SK-N-SH treated with all-trans-retinoic acid at 6 μM for 48 hours (cell line): ENCODE measurements around the gene TPO.

Experiments used
- ATAC-seq: fragments of 200-7000 bp; cut with Tn5 transposase; 3 replicates; pipeline ENCODE4 v1.9.1; 2020; ENCODE audit warnings: mild to moderate bottlenecking, moderate library complexity
- ARNTL ChIP-seq: fragments of 450-650 bp; formaldehyde crosslinking; IDR thresholded peaks from 2 replicates; pipeline ENCODE4 v1.5.0; 2020; ENCODE audit warnings: low read depth, mild to moderate bottlenecking, moderate library complexity, borderline replicate concordance
- BACH2 ChIP-seq: fragments of 250-450 bp; sonication (Bioruptor Pico); IDR thresholded peaks from 2 replicates; pipeline ENCODE4 v1.9.0; 2021; ENCODE audit warnings: mild to moderate bottlenecking, borderline replicate concordance
- CREB5 ChIP-seq: fragments of 250-450 bp; sonication (Bioruptor Pico); IDR thresholded peaks from 2 replicates; pipeline ENCODE4 v1.5.1; 2020; ENCODE audit warnings: low read depth, mild to moderate bottlenecking, moderate library complexity
- CSDC2 ChIP-seq: fragments of 250-450 bp; sonication (Bioruptor Pico); IDR thresholded peaks from 2 replicates; pipeline ENCODE4 v1.5.0; 2020; ENCODE audit warnings: mild to moderate bottlenecking, moderate library complexity
- CSRNP3 ChIP-seq: fragments of 250-450 bp; sonication (Bioruptor Pico); IDR thresholded peaks from 2 replicates; pipeline ENCODE4 v1.5.1; 2021; ENCODE audit warnings: mild to moderate bottlenecking, moderate library complexity
- GLIS3 ChIP-seq: fragments of 250-450 bp; sonication (Bioruptor Pico); IDR thresholded peaks from 2 replicates; pipeline ENCODE4 v1.5.0; 2020; ENCODE audit warnings: mild to moderate bottlenecking, moderate library complexity
- OSR1 ChIP-seq: fragments of 250-450 bp; sonication (Bioruptor Pico); IDR thresholded peaks from 2 replicates; pipeline ENCODE4 v1.8.0; 2022; ENCODE audit warnings: moderate library complexity, mild to moderate bottlenecking, inconsistent platforms
- PPARA ChIP-seq: fragments of 250-450 bp; sonication (Bioruptor Pico); IDR thresholded peaks from 2 replicates; pipeline ENCODE4 v1.5.0; 2020; ENCODE audit warnings: mild to moderate bottlenecking, borderline replicate concordance
- RARB ChIP-seq: fragments of 250-450 bp; sonication (Bioruptor Pico); IDR thresholded peaks from 2 replicates; pipeline ENCODE4 v1.8.0; 2021; ENCODE audit warnings: mild to moderate bottlenecking, moderate library complexity
- SNAI2 ChIP-seq: fragments of 250-450 bp; sonication (Bioruptor Pico); IDR thresholded peaks from 2 replicates; pipeline ENCODE4 v1.5.0; 2020; ENCODE audit warnings: mild to moderate bottlenecking, moderate library complexity
- TCF4 ChIP-seq: fragments of 250-450 bp; sonication (Bioruptor Pico); IDR thresholded peaks from 2 replicates; pipeline ENCODE4 v1.8.0; 2021; ENCODE audit warnings: mild to moderate bottlenecking, moderate library complexity, borderline replicate concordance
- TOX ChIP-seq: fragments of 250-450 bp; sonication (Bioruptor Pico); IDR thresholded peaks from 2 replicates; pipeline ENCODE4 v1.8.0; 2021; ENCODE audit warnings: mild to moderate bottlenecking, moderate library complexity, borderline replicate concordance
- ZC3H10 ChIP-seq: fragments of 250-450 bp; sonication (Bioruptor Pico); IDR thresholded peaks from 2 replicates; pipeline ENCODE4 v1.5.1; 2021; ENCODE audit warnings: mild to moderate bottlenecking, moderate library complexity
- ZFP3 ChIP-seq: fragments of 250-450 bp; sonication (Bioruptor Pico); IDR thresholded peaks from 2 replicates; pipeline ENCODE4 v1.5.0; 2020; ENCODE audit warnings: mild to moderate bottlenecking, moderate library complexity
- ZFP30 ChIP-seq: fragments of 450-650 bp; formaldehyde crosslinking; IDR thresholded peaks from 2 replicates; pipeline ENCODE4 v1.5.0; 2022; ENCODE audit warnings: mild to moderate bottlenecking, moderate library complexity
- ZNF565 ChIP-seq: fragments of 450-650 bp; formaldehyde crosslinking; conservative IDR thresholded peaks from 2 replicates; pipeline ENCODE4 v1.5.0; 2020; ENCODE audit warnings: low read depth, mild to moderate bottlenecking, moderate library complexity
- ZNF70 ChIP-seq: fragments of 450-650 bp; formaldehyde crosslinking; IDR thresholded peaks from 2 replicates; pipeline ENCODE4 v1.5.0; 2020; ENCODE audit warnings: mild to moderate bottlenecking, moderate library complexity
- ZNF8 ChIP-seq: fragments of 450-650 bp; formaldehyde crosslinking; IDR thresholded peaks from 2 replicates; pipeline ENCODE4 v1.5.0; 2020; ENCODE audit warnings: mild to moderate bottlenecking, moderate library complexity
- TF ChIP-seq, protein P1 (sequence below): fragments of 250-450 bp; sonication (Bioruptor Pico); IDR thresholded peaks from 2 replicates; pipeline ENCODE4 v1.8.0; 2020; ENCODE audit warnings: mild to moderate bottlenecking, moderate library complexity, borderline replicate concordance
- TF ChIP-seq, protein P2 (sequence below): fragments of 250-450 bp; sonication (Bioruptor Pico); IDR thresholded peaks from 2 replicates; pipeline ENCODE4 v1.8.0; 2021; ENCODE audit warnings: low read depth, mild to moderate bottlenecking, moderate library complexity, borderline replicate concordance
- TF ChIP-seq, protein P3 (sequence below): fragments of 250-450 bp; sonication (Bioruptor Pico); IDR thresholded peaks from 2 replicates; pipeline ENCODE4 v1.5.0; 2020; ENCODE audit warnings: mild to moderate bottlenecking, moderate library complexity

Gene TPO

DNA sequence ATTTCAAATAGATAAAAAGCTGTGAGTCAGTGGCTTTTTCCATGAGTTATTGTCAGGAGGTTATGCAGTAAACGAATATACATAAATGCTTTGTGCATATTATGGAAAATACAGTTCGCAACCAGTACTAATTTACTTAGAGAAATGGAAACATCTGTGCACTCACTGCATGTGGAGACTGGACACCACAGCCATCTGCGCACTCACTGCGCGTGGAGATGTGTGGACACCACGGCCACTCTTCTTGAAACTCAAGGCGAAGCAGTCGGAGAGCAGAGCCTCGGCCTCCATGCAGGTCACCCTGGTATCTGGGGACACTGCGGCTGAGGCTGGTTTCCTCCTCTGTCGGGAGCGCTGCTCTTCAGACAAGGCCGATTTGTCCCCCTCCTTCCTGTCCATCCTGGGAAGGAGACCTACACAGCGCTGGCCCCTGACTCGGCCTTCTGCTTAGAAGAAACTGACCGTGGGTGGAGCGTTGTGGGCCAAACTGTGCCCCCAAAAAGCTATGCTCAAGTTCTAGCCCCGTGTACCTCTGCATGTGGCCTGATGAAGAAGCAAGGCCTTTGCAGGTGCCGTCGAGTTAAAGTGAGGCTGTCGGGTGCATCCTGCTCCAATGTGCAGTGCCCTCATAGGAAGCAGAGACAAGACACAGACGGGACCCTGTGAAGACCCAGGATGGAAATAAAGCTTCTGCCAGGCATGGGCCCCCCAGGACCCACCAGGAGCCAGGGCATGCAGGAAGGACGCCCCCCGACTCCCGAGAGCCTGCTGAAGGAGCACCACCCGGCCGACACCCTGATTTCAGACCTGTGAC, 88.0 kb downstream of the TPO start:
- no peak for ATAC-seq
- TF ChIP-seq OSR1 (CRISPR knock-in tag), result no peak
- TF ChIP-seq ZFP3, result no peak
- no peak for TF ChIP-seq RARB
- no peak for TF ChIP-seq ARNTL (CRISPR knock-in tag)
- no peak for TF ChIP-seq ZNF70 (CRISPR knock-in tag)
- TF ChIP-seq GLIS3, result no peak
- TF ChIP-seq ZNF565 (CRISPR knock-in tag), result no peak
- no peak for TF ChIP-seq SNAI2 (CRISPR knock-in tag)
- no peak for TF ChIP-seq BACH2
- no peak for TF ChIP-seq TCF4 (CRISPR knock-in tag)
- TF ChIP-seq, protein P1, sequence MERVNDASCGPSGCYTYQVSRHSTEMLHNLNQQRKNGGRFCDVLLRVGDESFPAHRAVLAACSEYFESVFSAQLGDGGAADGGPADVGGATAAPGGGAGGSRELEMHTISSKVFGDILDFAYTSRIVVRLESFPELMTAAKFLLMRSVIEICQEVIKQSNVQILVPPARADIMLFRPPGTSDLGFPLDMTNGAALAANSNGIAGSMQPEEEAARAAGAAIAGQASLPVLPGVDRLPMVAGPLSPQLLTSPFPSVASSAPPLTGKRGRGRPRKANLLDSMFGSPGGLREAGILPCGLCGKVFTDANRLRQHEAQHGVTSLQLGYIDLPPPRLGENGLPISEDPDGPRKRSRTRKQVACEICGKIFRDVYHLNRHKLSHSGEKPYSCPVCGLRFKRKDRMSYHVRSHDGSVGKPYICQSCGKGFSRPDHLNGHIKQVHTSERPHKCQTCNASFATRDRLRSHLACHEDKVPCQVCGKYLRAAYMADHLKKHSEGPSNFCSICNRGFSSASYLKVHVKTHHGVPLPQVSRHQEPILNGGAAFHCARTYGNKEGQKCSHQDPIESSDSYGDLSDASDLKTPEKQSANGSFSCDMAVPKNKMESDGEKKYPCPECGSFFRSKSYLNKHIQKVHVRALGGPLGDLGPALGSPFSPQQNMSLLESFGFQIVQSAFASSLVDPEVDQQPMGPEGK (CRISPR knock-in tag), result no peak
- TF ChIP-seq, protein P2, sequence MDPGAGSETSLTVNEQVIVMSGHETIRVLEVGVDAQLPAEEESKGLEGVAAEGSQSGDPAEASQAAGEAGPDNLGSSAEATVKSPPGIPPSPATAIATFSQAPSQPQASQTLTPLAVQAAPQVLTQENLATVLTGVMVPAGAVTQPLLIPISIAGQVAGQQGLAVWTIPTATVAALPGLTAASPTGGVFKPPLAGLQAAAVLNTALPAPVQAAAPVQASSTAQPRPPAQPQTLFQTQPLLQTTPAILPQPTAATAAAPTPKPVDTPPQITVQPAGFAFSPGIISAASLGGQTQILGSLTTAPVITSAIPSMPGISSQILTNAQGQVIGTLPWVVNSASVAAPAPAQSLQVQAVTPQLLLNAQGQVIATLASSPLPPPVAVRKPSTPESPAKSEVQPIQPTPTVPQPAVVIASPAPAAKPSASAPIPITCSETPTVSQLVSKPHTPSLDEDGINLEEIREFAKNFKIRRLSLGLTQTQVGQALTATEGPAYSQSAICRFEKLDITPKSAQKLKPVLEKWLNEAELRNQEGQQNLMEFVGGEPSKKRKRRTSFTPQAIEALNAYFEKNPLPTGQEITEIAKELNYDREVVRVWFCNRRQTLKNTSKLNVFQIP (CRISPR knock-in tag), result no peak
- TF ChIP-seq ZNF8 (CRISPR knock-in tag), result no peak
- TF ChIP-seq PPARA (CRISPR knock-in tag), result no peak
- no peak for TF ChIP-seq ZC3H10 (CRISPR knock-in tag)
- no peak for TF ChIP-seq ZFP30 (CRISPR knock-in tag)
- TF ChIP-seq TOX, result no peak
- TF ChIP-seq CSRNP3, result no peak
- TF ChIP-seq, protein P3, sequence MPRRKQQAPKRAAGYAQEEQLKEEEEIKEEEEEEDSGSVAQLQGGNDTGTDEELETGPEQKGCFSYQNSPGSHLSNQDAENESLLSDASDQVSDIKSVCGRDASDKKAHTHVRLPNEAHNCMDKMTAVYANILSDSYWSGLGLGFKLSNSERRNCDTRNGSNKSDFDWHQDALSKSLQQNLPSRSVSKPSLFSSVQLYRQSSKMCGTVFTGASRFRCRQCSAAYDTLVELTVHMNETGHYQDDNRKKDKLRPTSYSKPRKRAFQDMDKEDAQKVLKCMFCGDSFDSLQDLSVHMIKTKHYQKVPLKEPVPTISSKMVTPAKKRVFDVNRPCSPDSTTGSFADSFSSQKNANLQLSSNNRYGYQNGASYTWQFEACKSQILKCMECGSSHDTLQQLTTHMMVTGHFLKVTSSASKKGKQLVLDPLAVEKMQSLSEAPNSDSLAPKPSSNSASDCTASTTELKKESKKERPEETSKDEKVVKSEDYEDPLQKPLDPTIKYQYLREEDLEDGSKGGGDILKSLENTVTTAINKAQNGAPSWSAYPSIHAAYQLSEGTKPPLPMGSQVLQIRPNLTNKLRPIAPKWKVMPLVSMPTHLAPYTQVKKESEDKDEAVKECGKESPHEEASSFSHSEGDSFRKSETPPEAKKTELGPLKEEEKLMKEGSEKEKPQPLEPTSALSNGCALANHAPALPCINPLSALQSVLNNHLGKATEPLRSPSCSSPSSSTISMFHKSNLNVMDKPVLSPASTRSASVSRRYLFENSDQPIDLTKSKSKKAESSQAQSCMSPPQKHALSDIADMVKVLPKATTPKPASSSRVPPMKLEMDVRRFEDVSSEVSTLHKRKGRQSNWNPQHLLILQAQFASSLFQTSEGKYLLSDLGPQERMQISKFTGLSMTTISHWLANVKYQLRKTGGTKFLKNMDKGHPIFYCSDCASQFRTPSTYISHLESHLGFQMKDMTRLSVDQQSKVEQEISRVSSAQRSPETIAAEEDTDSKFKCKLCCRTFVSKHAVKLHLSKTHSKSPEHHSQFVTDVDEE (CRISPR knock-in tag), result no peak
- TF ChIP-seq CREB5 (CRISPR knock-in tag), result no peak

DNA sequence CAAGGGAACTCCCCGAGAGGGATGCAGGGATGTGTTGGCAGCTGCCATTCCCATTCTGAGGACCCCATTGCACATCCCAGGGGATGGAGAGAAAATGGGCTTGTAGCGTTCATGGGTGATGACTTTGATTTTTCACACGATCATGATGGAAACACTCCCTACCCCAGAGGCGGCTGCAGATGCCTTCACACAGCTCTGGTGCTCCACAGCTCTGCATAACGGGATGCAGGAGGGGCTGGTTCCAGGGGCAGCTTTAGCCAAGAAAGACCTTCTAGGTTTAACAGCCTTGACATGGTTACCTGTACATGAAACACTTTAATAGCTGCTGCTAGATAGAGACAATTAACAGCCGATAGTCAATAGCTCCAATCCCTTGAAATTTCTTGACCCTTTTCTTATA, 88.7 kb downstream of the TPO start:
- TF ChIP-seq ZFP3 (no peak), CSRNP3 (no peak), ZC3H10 (CRISPR knock-in tag) (no peak), OSR1 (CRISPR knock-in tag) (no peak), SNAI2 (CRISPR knock-in tag) (no peak), CSDC2 (CRISPR knock-in tag) (no peak), PPARA (CRISPR knock-in tag) (no peak)
- ATAC-seq, result no peak
